Progenitor cell of endocrine pancreas (in vitro differentiated cells): ENCODE results near the gene RASAL1. TPM values are rescaled to one million over a fixed set of nuclear protein-coding genes. Genes with fewer than 3 reads are reported as not detected.

Source experiments
- DNase-seq: peaks from one replicate; pipeline ENCODE4 v3.0.0; 2021; ENCODE audit warnings: low spot score; ENCODE audit not compliant: unreplicated experiment
- H3K27ac Mint-ChIP-seq: 2 replicates; pipeline ENCODE4 v1.8.0; 2021; ENCODE audit warnings: mild to moderate bottlenecking, moderate library complexity, mixed read lengths
- H3K27me3 Mint-ChIP-seq: 2 replicates; pipeline ENCODE4 v1.8.0; 2021; ENCODE audit warnings: mixed read lengths
- H3K36me3 Mint-ChIP-seq: 2 replicates; pipeline ENCODE4 v1.8.0; 2022; ENCODE audit warnings: mixed read lengths; ENCODE audit not compliant: insufficient read depth
- H3K4me1 Mint-ChIP-seq: 2 replicates; pipeline ENCODE4 v1.8.0; 2021; ENCODE audit warnings: low read depth, mixed read lengths
- H3K4me3 Mint-ChIP-seq: 2 replicates; pipeline ENCODE4 v1.8.0; 2021; ENCODE audit warnings: low read depth, mild to moderate bottlenecking, moderate library complexity, mixed read lengths
- H3K9me3 Mint-ChIP-seq: 2 replicates; pipeline ENCODE4 v1.8.0; 2021; ENCODE audit warnings: low read depth, mixed read lengths
- total RNA-seq: library from RNA; stranded (reverse); gene quantifications from 2 replicates; pipeline ENCODE4 v1.2.1, GENCODE V29; 2021
- TF ChIP-seq, protein P1 (sequence below): fragments of 200-600 bp; sonication (generic); IDR thresholded peaks from one replicate; pipeline ENCODE4 v1.5.0; 2021; ENCODE audit warnings: antibody characterized with exemption, mild to moderate bottlenecking; ENCODE audit not compliant: unreplicated experiment

Gene RASAL1
- total RNA-seq, 1 donor from 2014 or later = 0.46 TPM

DNA sequence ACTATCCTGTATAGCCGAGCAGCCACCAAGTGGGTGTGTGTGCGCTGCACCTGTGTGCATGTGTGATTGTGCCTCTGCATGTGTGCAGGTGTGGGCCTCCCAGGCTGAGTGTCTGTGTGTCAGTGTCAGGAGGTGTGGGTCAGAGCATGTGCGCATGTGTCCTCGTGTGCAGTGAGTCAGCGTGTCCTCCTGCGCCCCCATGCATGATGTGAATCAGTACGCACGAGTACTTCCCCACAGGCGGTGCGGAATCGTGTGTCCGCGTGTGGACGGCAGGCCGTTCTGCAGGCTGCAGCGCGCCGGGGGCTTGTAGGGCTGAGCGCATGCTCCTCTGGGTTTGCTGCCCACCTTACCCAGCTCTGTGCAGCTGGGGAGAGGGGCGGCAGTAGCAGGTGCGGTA, 44.8 kb downstream of the RASAL1 start:
- H3K27me3 Mint-ChIP-seq = peaks cover 46% of the 10 kb centered on the region
- TF ChIP-seq, protein P1, sequence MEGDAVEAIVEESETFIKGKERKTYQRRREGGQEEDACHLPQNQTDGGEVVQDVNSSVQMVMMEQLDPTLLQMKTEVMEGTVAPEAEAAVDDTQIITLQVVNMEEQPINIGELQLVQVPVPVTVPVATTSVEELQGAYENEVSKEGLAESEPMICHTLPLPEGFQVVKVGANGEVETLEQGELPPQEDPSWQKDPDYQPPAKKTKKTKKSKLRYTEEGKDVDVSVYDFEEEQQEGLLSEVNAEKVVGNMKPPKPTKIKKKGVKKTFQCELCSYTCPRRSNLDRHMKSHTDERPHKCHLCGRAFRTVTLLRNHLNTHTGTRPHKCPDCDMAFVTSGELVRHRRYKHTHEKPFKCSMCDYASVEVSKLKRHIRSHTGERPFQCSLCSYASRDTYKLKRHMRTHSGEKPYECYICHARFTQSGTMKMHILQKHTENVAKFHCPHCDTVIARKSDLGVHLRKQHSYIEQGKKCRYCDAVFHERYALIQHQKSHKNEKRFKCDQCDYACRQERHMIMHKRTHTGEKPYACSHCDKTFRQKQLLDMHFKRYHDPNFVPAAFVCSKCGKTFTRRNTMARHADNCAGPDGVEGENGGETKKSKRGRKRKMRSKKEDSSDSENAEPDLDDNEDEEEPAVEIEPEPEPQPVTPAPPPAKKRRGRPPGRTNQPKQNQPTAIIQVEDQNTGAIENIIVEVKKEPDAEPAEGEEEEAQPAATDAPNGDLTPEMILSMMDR = no peak
- no peak for DNase-seq
- H3K9me3 Mint-ChIP-seq = no peaks in the 10 kb centered on the region
- H3K4me3 Mint-ChIP-seq = no peak overlapping the region
- no peaks in the 10 kb centered on the region for H3K36me3 Mint-ChIP-seq
- no peak overlapping the region for H3K27ac Mint-ChIP-seq
- H3K4me1 Mint-ChIP-seq = peaks cover 10% of the 10 kb centered on the region

DNA sequence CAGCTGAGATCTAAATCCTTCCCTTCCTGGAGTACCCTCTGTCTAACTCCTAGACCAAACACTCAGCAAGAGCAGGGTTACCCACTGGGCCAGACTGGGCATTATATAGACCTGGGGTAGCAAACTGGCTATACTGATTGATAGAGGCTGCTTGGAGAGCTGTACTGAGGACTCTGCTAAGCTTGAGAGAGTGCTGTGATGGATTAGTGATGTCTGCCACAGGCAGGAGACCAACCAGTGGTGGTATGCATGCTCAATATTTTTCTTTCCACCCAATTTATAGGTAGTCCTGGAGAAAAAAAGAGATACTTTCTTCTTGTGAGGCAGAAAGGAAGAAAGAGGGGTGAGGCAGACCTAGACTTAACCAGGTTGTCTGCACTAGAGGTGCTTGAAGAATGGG, 45.7 kb downstream of the RASAL1 start:
- Mint-ChIP-seq H3K27ac (no peak overlapping the region), H3K9me3 (no peaks in the 10 kb centered on the region), H3K4me1 (peaks cover 10% of the 10 kb centered on the region), H3K27me3 (peaks cover 43% of the 10 kb centered on the region), H3K36me3 (no peaks in the 10 kb centered on the region), H3K4me3 (no peak overlapping the region)
- TF ChIP-seq, protein P1 = no peak
- no peak for DNase-seq

DNA sequence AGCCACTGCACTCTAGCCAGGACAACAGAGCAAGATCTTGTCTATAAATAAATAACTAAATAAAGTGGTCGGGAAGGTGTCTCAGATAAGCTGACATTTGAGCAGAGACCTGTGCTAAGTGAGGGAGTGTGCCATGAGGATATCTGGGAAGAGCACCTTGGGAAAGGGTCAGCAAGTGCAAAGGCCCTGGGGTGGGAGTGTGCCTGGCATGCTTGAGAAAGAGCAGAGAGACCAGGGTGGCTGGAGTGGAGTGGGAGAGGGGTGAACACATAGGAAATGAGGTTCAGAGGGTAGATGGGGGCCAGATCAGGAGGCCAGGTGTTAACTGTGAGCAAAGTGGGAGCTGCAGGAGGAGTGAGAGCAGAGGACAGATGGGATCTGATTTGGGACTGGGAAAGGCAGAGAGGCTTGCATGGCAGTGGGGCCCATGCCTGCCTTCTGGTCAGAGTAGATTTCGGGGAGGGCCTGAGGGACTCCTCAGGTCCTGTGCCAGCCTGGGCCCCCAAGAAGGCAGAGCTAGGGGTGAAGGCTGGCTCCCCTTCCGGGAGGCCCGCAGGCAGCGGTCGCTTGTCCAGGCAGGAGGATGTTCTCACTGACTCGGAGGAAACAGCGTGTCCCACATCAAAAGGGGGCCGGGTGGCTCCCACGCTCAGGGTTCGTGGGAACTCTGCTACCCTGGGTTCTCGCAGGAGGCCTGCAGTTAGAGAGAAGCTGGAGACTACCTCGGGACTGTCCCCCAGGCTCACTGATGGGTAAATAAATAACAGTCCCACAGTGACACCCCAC, 46.4 kb downstream of the RASAL1 start:
- TF ChIP-seq, protein P1 = no peak
- Mint-ChIP-seq H3K4me3 (no peak overlapping the region), H3K36me3 (no peaks in the 10 kb centered on the region), H3K4me1 (peaks cover 10% of the 10 kb centered on the region), H3K9me3 (no peaks in the 10 kb centered on the region), H3K27me3 (peaks cover 42% of the 10 kb centered on the region), H3K27ac (no peak overlapping the region)
- DNase-seq = no peak

DNA sequence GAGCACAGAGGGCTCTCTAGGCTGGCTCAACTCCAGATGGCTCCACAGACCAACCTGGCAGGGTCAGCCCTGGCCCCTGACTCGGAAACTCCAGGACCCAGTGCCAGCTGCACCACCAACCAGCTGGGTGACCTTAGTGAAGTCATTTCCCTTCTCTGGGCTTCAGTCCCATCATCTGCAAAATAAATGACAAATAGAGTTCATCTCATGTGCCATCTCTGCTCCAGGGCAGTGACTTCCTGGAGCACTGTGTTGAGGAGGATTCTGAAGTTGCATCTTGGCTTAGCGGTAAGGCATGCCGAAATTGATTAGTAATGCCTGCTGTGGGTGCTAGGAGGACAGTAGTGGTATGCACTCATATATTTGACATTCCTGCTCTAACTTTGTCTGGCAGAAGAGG, 47.5 kb downstream of the RASAL1 start:
- H3K36me3 Mint-ChIP-seq = no peaks in the 10 kb centered on the region
- peaks cover 39% of the 10 kb centered on the region for H3K27me3 Mint-ChIP-seq
- no peak overlapping the region for H3K27ac Mint-ChIP-seq
- no peaks in the 10 kb centered on the region for H3K9me3 Mint-ChIP-seq
- peaks cover 10% of the 10 kb centered on the region for H3K4me1 Mint-ChIP-seq
- TF ChIP-seq, protein P1 = no peak
- no peak for DNase-seq
- no peak overlapping the region for H3K4me3 Mint-ChIP-seq

DNA sequence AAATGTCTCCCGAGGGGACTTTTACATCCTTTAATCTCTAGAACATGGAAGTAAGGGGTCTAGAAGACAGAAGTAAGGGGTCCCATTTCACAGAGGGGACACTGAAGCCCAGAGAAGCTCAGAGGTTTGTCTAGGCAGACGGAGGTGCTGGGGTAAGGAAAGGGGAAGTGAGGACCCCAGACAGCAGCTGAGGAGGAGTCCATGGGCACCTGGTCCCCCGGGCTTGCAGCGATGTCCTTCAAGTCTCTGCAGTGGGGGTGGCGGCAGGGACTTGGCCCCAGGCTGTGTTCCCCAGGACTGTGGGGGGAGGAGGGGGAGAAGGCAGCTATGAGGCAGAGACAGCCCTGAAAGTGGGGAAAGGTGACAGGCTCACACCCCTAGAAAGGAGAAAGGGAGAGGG, 48.4 kb downstream of the RASAL1 start:
- Mint-ChIP-seq H3K36me3 (no peaks in the 10 kb centered on the region), H3K27me3 (peaks cover 33% of the 10 kb centered on the region), H3K4me1 (peaks cover 8% of the 10 kb centered on the region), H3K27ac (no peak overlapping the region), H3K9me3 (no peaks in the 10 kb centered on the region), H3K4me3 (no peak overlapping the region)
- TF ChIP-seq, protein P1 = no peak
- no peak for DNase-seq
